ENCODE measurements around the gene FAM13A. TPM values are rescaled to one million over a fixed set of nuclear protein-coding genes. Genes with fewer than 3 reads are reported as not detected.

Gene FAM13A
- total and polyA plus RNA-seq, 2 experiments from 2014 or later, result 23.3 to 43.8 TPM

GRCh38 chr4:88822034-88822789, 234.8 kb downstream of the FAM13A start:
- H3K27ac ChIP-seq, result peak overlapping the region; percentile 91
- peak overlapping the region; percentile 49 for H3K4me3 ChIP-seq
- TF ChIP-seq CTCF (IDR thresholded peaks at IDR 0.05; ENCODE audit: low read depth, low read length), result no peak
- no peaks in the 10 kb centered on the region for H3K9me3 ChIP-seq (ENCODE audit: low read depth)
- no peak for DNase-seq (ENCODE audit: low read depth in 1 of 2, low spot score in 1 of 2)
- peaks cover 20% of the 10 kb centered on the region for H3K4me1 ChIP-seq (ENCODE audit: low read depth)
- H3K27me3 ChIP-seq, result no peaks in the 10 kb centered on the region
- no peaks in the 10 kb centered on the region for H3K36me3 ChIP-seq

GRCh38 chr4:88821522-88821921, 235.5 kb downstream of the FAM13A start:
- Histone ChIP-seq H3K27ac (peak overlapping the region; percentile 91), H3K36me3 (no peaks in the 10 kb centered on the region), H3K4me1 (ENCODE audit: low read depth) (peaks cover 23% of the 10 kb centered on the region), H3K9me3 (ENCODE audit: low read depth) (no peaks in the 10 kb centered on the region), H3K4me3 (peak overlapping the region; percentile 49), H3K27me3 (no peaks in the 10 kb centered on the region)
- TF ChIP-seq CTCF (IDR thresholded peaks at IDR 0.05; ENCODE audit: low read depth, low read length), result no peak
- DNase-seq (ENCODE audit: low read depth in 1 of 2, low spot score in 1 of 2), result no peak

GRCh38 chr4:88820698-88821415, 236.1 kb downstream of the FAM13A start:
- peak overlapping the region; percentile 49 for H3K4me3 ChIP-seq
- no peaks in the 10 kb centered on the region for H3K9me3 ChIP-seq (ENCODE audit: low read depth)
- H3K27ac ChIP-seq, result peak overlapping the region; percentile 91
- no peak for DNase-seq (ENCODE audit: low read depth in 1 of 2, low spot score in 1 of 2)
- TF ChIP-seq CTCF (IDR thresholded peaks at IDR 0.05; ENCODE audit: low read depth, low read length), result no peak
- peaks cover 29% of the 10 kb centered on the region for H3K4me1 ChIP-seq (ENCODE audit: low read depth)
- no peaks in the 10 kb centered on the region for H3K27me3 ChIP-seq
- no peaks in the 10 kb centered on the region for H3K36me3 ChIP-seq

- peaks cover 29% of the 10 kb centered on the region for H3K4me1 ChIP-seq (ENCODE audit: low read depth)
- no peak for TF ChIP-seq CTCF (IDR thresholded peaks at IDR 0.05; ENCODE audit: low read depth, low read length)
- DNase-seq (ENCODE audit: low read depth in 1 of 2, low spot score in 1 of 2), result no peak
- H3K27me3 ChIP-seq, result no peaks in the 10 kb centered on the region
- no peak overlapping the region for H3K27ac ChIP-seq
- H3K4me3 ChIP-seq, result peak overlapping the region; percentile 49
- no peaks in the 10 kb centered on the region for H3K36me3 ChIP-seq
- no peaks in the 10 kb centered on the region for H3K9me3 ChIP-seq (ENCODE audit: low read depth)
Measured at GRCh38 chr4:88819818-88820697, 236.9 kb downstream of the FAM13A start.

Measured in cardiac muscle cell (in vitro differentiated cells and primary cell).